Fibroblast of mammary gland (primary cell): ENCODE measurements around the gene SUDS3.

Source experiments
- DNase-seq: peaks from one replicate; pipeline ENCODE4 v3.0.0-alpha.2; 2010; ENCODE audit warnings: low read depth
- H3K4me3 ChIP-seq: 2 replicates; pipeline ENCODE4 v1.5.1; 2011; ENCODE audit warnings: low read depth, mild to moderate bottlenecking, low read length, moderate library complexity; ENCODE audit not compliant: control insufficient read depth
- CTCF ChIP-seq: conservative IDR thresholded peaks from 2 replicates; pipeline ENCODE4 v1.5.1; 2011; ENCODE audit warnings: low read depth, low read length, inconsistent platforms; ENCODE audit not compliant: control insufficient read depth, insufficient read depth

The SUDS3 gene

GRCh38 chr12:118356809-118357256 is 19.5 kb upstream of the SUDS3 start:
- no peak for TF ChIP-seq CTCF
- DNase-seq = peak; percentile 92
- H3K4me3 ChIP-seq = no peak overlapping the region

- no peak overlapping the region for H3K4me3 ChIP-seq
- peak; percentile 80 for DNase-seq
- no peak for TF ChIP-seq CTCF
Observed at GRCh38 chr12:118357257-118358007, 18.9 kb upstream of the SUDS3 start.

- H3K4me3 ChIP-seq = no peak overlapping the region
- TF ChIP-seq CTCF = no peak
- DNase-seq = no peak
Observed at GRCh38 chr12:118358008-118358359, 18.4 kb upstream of the SUDS3 start.

- DNase-seq = no peak
- no peak for TF ChIP-seq CTCF
- H3K4me3 ChIP-seq = no peak overlapping the region
Observed at GRCh38 chr12:118358612-118359540, 17.5 kb upstream of the SUDS3 start.

- TF ChIP-seq CTCF = no peak
- no peak overlapping the region for H3K4me3 ChIP-seq
- no peak for DNase-seq
Observed at GRCh38 chr12:118359541-118359915, 16.8 kb upstream of the SUDS3 start.

GRCh38 chr12:118361092-118361404 is 15.3 kb upstream of the SUDS3 start:
- TF ChIP-seq CTCF = no peak
- H3K4me3 ChIP-seq = no peak overlapping the region
- peak; percentile 44 for DNase-seq
